Fibroblast of lung (primary cell): ENCODE results near the gene STK16. TPM values are rescaled to one million over a fixed set of nuclear protein-coding genes. Genes with fewer than 3 reads are reported as not detected.
A peak's percentile ranks its signal among the peaks of the same experiment; 100 is the strongest.

ENCODE experiments used
- DNase-seq, 2 donors: peaks; one replicate each; pipeline versions ENCODE4 v3.0.0 to v3.0.0-alpha.2; 2010; ENCODE audit warnings: low read depth in 2 of 2
- H2AFZ ChIP-seq: 2 replicates; pipeline ENCODE4 v1.5.1; 2012; ENCODE audit warnings: low read length, control low read depth, inconsistent platforms
- H3K27ac ChIP-seq: 2 replicates; pipeline ENCODE4 v1.5.1; 2011; ENCODE audit warnings: low read length, control low read depth; ENCODE audit not compliant: insufficient read depth
- H3K27me3 ChIP-seq: 2 replicates; pipeline ENCODE4 v1.5.1; 2011; ENCODE audit warnings: mild to moderate bottlenecking, low read length; ENCODE audit not compliant: control insufficient read depth, insufficient read depth
- H3K36me3 ChIP-seq: 2 replicates; pipeline ENCODE4 v1.5.1; 2011; ENCODE audit warnings: low read length; ENCODE audit not compliant: control insufficient read depth, insufficient read depth
- H3K4me1 ChIP-seq: 2 replicates; pipeline ENCODE4 v1.5.1; 2011; ENCODE audit warnings: low read length; ENCODE audit not compliant: control insufficient read depth, insufficient read depth; ENCODE audit errors: extremely low read depth
- H3K4me2 ChIP-seq: 2 replicates; pipeline ENCODE4 v1.5.1; 2011; ENCODE audit warnings: low read length, control low read depth; ENCODE audit not compliant: insufficient read depth; ENCODE audit errors: extremely low read depth
- H3K4me3 ChIP-seq, 4 experiments: fragments of 200-600 bp in 1 of 4; sonication (generic) in 1 of 4; replicated peaks in 1 of 4; 2 replicates each; pipeline ENCODE4 v1.5.1; 2011 to 2016; ENCODE audit warnings: low read length in 4 of 4, low read depth in 3 of 4, mild to moderate bottlenecking in 3 of 4, control low read depth in 2 of 4, inconsistent platforms in 1 of 4, mixed read lengths in 1 of 4; ENCODE audit not compliant: insufficient read depth in 1 of 4; ENCODE audit errors: control extremely low read depth in 1 of 4
- H3K79me2 ChIP-seq: 2 replicates; pipeline ENCODE4 v1.5.1; 2012; ENCODE audit warnings: mild to moderate bottlenecking, low read length, inconsistent platforms; ENCODE audit not compliant: control insufficient read depth, insufficient read depth
- H3K9ac ChIP-seq: 2 replicates; pipeline ENCODE4 v1.5.1; 2011; ENCODE audit warnings: mild to moderate bottlenecking, low read length, control low read depth; ENCODE audit not compliant: insufficient read depth
- H3K9me3 ChIP-seq: 2 replicates; pipeline ENCODE4 v1.5.1; 2012; ENCODE audit warnings: low read depth, low read length; ENCODE audit not compliant: control insufficient read depth, insufficient read depth
- H4K20me1 ChIP-seq: 2 replicates; pipeline ENCODE4 v1.5.1; 2011; ENCODE audit warnings: low read length; ENCODE audit not compliant: control insufficient read depth, insufficient read depth; ENCODE audit errors: extremely low read depth
- CTCF ChIP-seq, 2 donors: IDR thresholded peaks in 1 of 2; conservative IDR thresholded peaks in 1 of 2; 1 replicate in 1 of 2; 2 replicates in 1 of 2; pipeline ENCODE4 v1.5.1; 2011 to 2012; ENCODE audit warnings: low read length in 2 of 2, control low read depth in 1 of 2, inconsistent platforms in 1 of 2, low read depth in 1 of 2, mild to moderate bottlenecking in 1 of 2
- EZH2 ChIP-seq: IDR thresholded peaks from 2 replicates; pipeline ENCODE4 v1.5.1; 2012; ENCODE audit warnings: low read length, control low read depth, mild to moderate bottlenecking; ENCODE audit errors: missing control alignments
- polyA plus RNA-seq, 2 donors: library from polyadenylated mRNA; depleted of rRNA in 1 of 2; stranded (reverse) in 1 of 2; unstranded in 1 of 2; fragments of >200 nt; gene quantifications; 2 replicates each; pipeline ENCODE4 v1.2.1, GENCODE V29; 2011 to 2012; ENCODE audit warnings: missing spikeins in 1 of 2
- total RNA-seq: library from RNA; depleted of rRNA; stranded (reverse); fragments of >200 nt; gene quantifications from 2 replicates; pipeline ENCODE4 v1.2.1, GENCODE V29; 2014

STK16 gene
- total and polyA plus RNA-seq, 2 donors (not counting 1 experiment from before 2014, with no cell fraction given), result 30.7 to 35.7 TPM

GRCh38 chr2:219223831-219224610 lies 21.3 kb upstream of the STK16 start:
- Histone ChIP-seq H3K4me3 (no peak overlapping the region), H2AFZ (no peak overlapping the region), H3K36me3 (peaks cover 24% of the 10 kb centered on the region), H3K9me3 (no peaks in the 10 kb centered on the region), H3K4me2 (no peak overlapping the region), H3K79me2 (peaks cover 14% of the 10 kb centered on the region), H4K20me1 (no peaks in the 10 kb centered on the region), H3K27ac (no peak overlapping the region), H3K4me1 (peaks cover 4% of the 10 kb centered on the region), H3K9ac (no peak overlapping the region), H3K27me3 (no peaks in the 10 kb centered on the region)
- no peak for DNase-seq
- TF ChIP-seq EZH2, result no peak
- no peak for TF ChIP-seq CTCF (conservative IDR thresholded peaks at IDR 0.05 in 1 of 2, IDR thresholded peaks at IDR 0.05 in 1 of 2; ENCODE audit: low read depth in 1 of 2, low read length in 2 of 2)

GRCh38 chr2:219225350-219225749 lies 19.9 kb upstream of the STK16 start:
- Histone ChIP-seq H3K9me3 (no peaks in the 10 kb centered on the region), H3K9ac (no peak overlapping the region), H3K36me3 (peaks cover 17% of the 10 kb centered on the region), H3K4me1 (peaks cover under 1% of the 10 kb centered on the region), H4K20me1 (no peaks in the 10 kb centered on the region), H3K27me3 (no peaks in the 10 kb centered on the region), H3K4me3 (no peak overlapping the region), H2AFZ (no peak overlapping the region), H3K79me2 (peaks cover 15% of the 10 kb centered on the region), H3K4me2 (no peak overlapping the region), H3K27ac (no peak overlapping the region)
- DNase-seq, result no peak
- TF ChIP-seq EZH2 (no peak), CTCF (conservative IDR thresholded peaks at IDR 0.05 in 1 of 2, IDR thresholded peaks at IDR 0.05 in 1 of 2; ENCODE audit: low read depth in 1 of 2, low read length in 2 of 2) (no peak)

GRCh38 chr2:219228041-219228910 lies 17.0 kb upstream of the STK16 start:
- no peak for DNase-seq
- no peak overlapping the region for H2AFZ ChIP-seq
- H4K20me1 ChIP-seq, result no peaks in the 10 kb centered on the region
- peaks cover 18% of the 10 kb centered on the region for H3K36me3 ChIP-seq
- no peak for TF ChIP-seq CTCF (conservative IDR thresholded peaks at IDR 0.05 in 1 of 2, IDR thresholded peaks at IDR 0.05 in 1 of 2; ENCODE audit: low read depth in 1 of 2, low read length in 2 of 2)
- TF ChIP-seq EZH2, result no peak
- H3K27ac ChIP-seq, result peak overlapping the region; percentile 81
- H3K4me3 ChIP-seq, result peak overlapping the region; percentile 59 to 89 (median 72)
- H3K4me2 ChIP-seq, result peak overlapping the region; percentile 97
- H3K4me1 ChIP-seq, result peaks cover 2% of the 10 kb centered on the region
- no peaks in the 10 kb centered on the region for H3K9me3 ChIP-seq
- H3K9ac ChIP-seq, result no peak overlapping the region
- H3K27me3 ChIP-seq, result no peaks in the 10 kb centered on the region
- peaks cover 16% of the 10 kb centered on the region for H3K79me2 ChIP-seq
